GM12878 (cell line): ENCODE results near the gene NTN3. TPM values are rescaled to one million over a fixed set of nuclear protein-coding genes. Genes with fewer than 3 reads are reported as not detected.
A peak's percentile ranks its signal among the peaks of the same experiment; 100 is the strongest.

Experiments
- EGR1 ChIP-seq, 2 experiments: IDR thresholded peaks; 1 replicate in 1 of 2; 2 replicates in 1 of 2; pipeline ENCODE4 v1.6.1; 2011 to 2012; ENCODE audit warnings: low read depth in 2 of 2, low read length in 2 of 2, borderline replicate concordance in 1 of 2, mild to moderate bottlenecking in 1 of 2, moderate library complexity in 1 of 2
- HDGF ChIP-seq: fragments of 450-650 bp; IDR thresholded peaks from 2 replicates; pipeline ENCODE4 v1.6.1; 2016; ENCODE audit warnings: antibody characterized with exemption
- KAT2A ChIP-seq: conservative IDR thresholded peaks from 2 replicates; pipeline ENCODE4 v1.6.1; 2011; ENCODE audit warnings: low read depth, low read length; ENCODE audit not compliant: control insufficient read depth
- MTA2 ChIP-seq: fragments of 450-650 bp; IDR thresholded peaks from 2 replicates; pipeline ENCODE4 v1.6.1; 2016; ENCODE audit warnings: low read depth, mild to moderate bottlenecking, moderate library complexity
- POLR2AphosphoS2 ChIP-seq: IDR thresholded peaks from 2 replicates; pipeline ENCODE4 v1.6.1; 2011; ENCODE audit warnings: low read depth, mild to moderate bottlenecking, low read length, improper control_type of control experiment, moderate library complexity
- POLR2AphosphoS5 ChIP-seq: IDR thresholded peaks from 2 replicates; pipeline ENCODE4 v1.6.1; 2011; ENCODE audit warnings: mild to moderate bottlenecking, low read length, inconsistent platforms
- REST ChIP-seq: IDR thresholded peaks from 2 replicates; pipeline ENCODE4 v1.6.1; 2012; ENCODE audit warnings: mild to moderate bottlenecking, low read depth, low read length
- SP1 ChIP-seq: IDR thresholded peaks from one replicate; pipeline ENCODE4 v1.6.1; 2011; ENCODE audit warnings: low read depth, low read length
- YY1 ChIP-seq: IDR thresholded peaks from 2 replicates; pipeline ENCODE4 v1.6.1; 2011; ENCODE audit warnings: low read depth, mild to moderate bottlenecking, low read length
- polyA plus RNA-seq, 11 experiments: library from polyadenylated mRNA; depleted of rRNA in 4 of 11; unstranded in 6 of 11; stranded (reverse) in 5 of 11; fragments of >200 nt; fragmentation: Nextera tagmentation in 4 of 11; fragmentation: Illumina TruSeq in 1 of 11; extraction: Ambion mirVana in 4 of 11; extraction: Trizol in 1 of 11; gene quantifications; 1 replicate in 1 of 11; 2 replicates in 10 of 11; pipeline versions ENCODE4 v1.2.1 to v1.2.3, GENCODE V29; 2011 to 2016; ENCODE audit warnings: inconsistent platforms in 2 of 11, missing spikeins in 2 of 11, low read depth in 1 of 11
- total RNA-seq, 4 experiments: library from RNA; depleted of rRNA in 3 of 4; stranded (reverse); fragments of >200 nt in 3 of 4; fragmentation: Illumina TruSeq in 1 of 4; extraction: Trizol in 1 of 4; gene quantifications; 2 replicates each; pipeline versions ENCODE4 v1.2.1 to v1.2.3, GENCODE V29; 2013 to 2021
- TF ChIP-seq, protein P1 (sequence below): IDR thresholded peaks from 2 replicates; pipeline ENCODE4 v1.6.1; 2011; ENCODE audit warnings: mild to moderate bottlenecking, low read depth, low read length, moderate library complexity; ENCODE audit not compliant: insufficient replicate concordance
- TF ChIP-seq, protein P2 (sequence below): IDR thresholded peaks from 2 replicates; pipeline ENCODE4 v1.6.1; 2011; ENCODE audit warnings: borderline replicate concordance, low read depth, mild to moderate bottlenecking, moderate library complexity, mixed read lengths, low read length; ENCODE audit not compliant: insufficient read depth; ENCODE audit errors: extremely low read length

NTN3 gene
- total and polyA plus RNA-seq, 10 of the 15 experiments (the other 5 are each of a cell fraction or from before 2014, with no cell fraction given): 0.04 TPM; not detected in 9

- TF ChIP-seq REST: peak; percentile 56
- TF ChIP-seq, protein P1, sequence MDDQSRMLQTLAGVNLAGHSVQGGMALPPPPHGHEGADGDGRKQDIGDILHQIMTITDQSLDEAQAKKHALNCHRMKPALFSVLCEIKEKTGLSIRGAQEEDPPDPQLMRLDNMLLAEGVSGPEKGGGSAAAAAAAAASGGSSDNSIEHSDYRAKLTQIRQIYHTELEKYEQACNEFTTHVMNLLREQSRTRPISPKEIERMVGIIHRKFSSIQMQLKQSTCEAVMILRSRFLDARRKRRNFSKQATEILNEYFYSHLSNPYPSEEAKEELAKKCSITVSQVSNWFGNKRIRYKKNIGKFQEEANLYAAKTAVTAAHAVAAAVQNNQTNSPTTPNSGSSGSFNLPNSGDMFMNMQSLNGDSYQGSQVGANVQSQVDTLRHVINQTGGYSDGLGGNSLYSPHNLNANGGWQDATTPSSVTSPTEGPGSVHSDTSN: no peak
- peak; percentile 42; the same call in 1 of the 2 replicates for TF ChIP-seq POLR2AphosphoS2
- TF ChIP-seq, protein P2, sequence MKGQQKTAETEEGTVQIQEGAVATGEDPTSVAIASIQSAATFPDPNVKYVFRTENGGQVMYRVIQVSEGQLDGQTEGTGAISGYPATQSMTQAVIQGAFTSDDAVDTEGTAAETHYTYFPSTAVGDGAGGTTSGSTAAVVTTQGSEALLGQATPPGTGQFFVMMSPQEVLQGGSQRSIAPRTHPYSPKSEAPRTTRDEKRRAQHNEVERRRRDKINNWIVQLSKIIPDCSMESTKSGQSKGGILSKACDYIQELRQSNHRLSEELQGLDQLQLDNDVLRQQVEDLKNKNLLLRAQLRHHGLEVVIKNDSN: no peak
- no peak for TF ChIP-seq KAT2A
- peak; percentile 55 for TF ChIP-seq YY1
- peak; percentile 88 for TF ChIP-seq SP1
- no peak for TF ChIP-seq POLR2AphosphoS5
- no peak for TF ChIP-seq MTA2
- TF ChIP-seq EGR1 (IDR thresholded peaks at IDR 0.05; ENCODE audit: borderline replicate concordance in 1 of 2, low read depth in 2 of 2, low read length in 2 of 2): peak in 1 of 2 experiments; percentile 33; a peak in 1 of 3 replicates
- TF ChIP-seq HDGF: peak; percentile 77; the same call in 1 of the 2 replicates
- TF ChIP-seq, all 136 proteins: peak for 24
Measured at GRCh38 chr16:2459647-2460390, 11.3 kb upstream of the NTN3 start, which contains the start of gene TEDC2 (continued).
